Spinal cord (tissue), 10 donors: Measurements from ENCODE around the gene TM4SF1. TPM values are rescaled to one million over a fixed set of nuclear protein-coding genes. Genes with fewer than 3 reads are reported as not detected.

Experiments used
- DNase-seq, 6 donors: peaks; one replicate each; pipeline versions ENCODE4 v3.0.0 to v3.0.0-alpha.2; 2013 to 2015; ENCODE audit warnings: low spot score in 6 of 6, low read depth in 4 of 6
- H3K27ac ChIP-seq: one replicate; pipeline ENCODE4 v1.5.1; 2013; ENCODE audit warnings: low read depth, low read length, control low read depth
- H3K27me3 ChIP-seq: one replicate; pipeline ENCODE4 v1.6.1; 2013; ENCODE audit warnings: low read length; ENCODE audit not compliant: control insufficient read depth, insufficient read depth
- H3K36me3 ChIP-seq: one replicate; pipeline ENCODE4 v1.6.1; 2013; ENCODE audit warnings: low read length; ENCODE audit not compliant: control insufficient read depth, insufficient read depth
- H3K4me1 ChIP-seq: one replicate; pipeline ENCODE4 v1.6.1; 2013; ENCODE audit warnings: low read length; ENCODE audit not compliant: control insufficient read depth, insufficient read depth
- H3K4me3 ChIP-seq: one replicate; pipeline ENCODE4 v1.5.1; 2013; ENCODE audit warnings: low read depth, low read length, control low read depth
- H3K9me3 ChIP-seq: one replicate; pipeline ENCODE4 v1.6.1; 2013; ENCODE audit warnings: low read length; ENCODE audit not compliant: control insufficient read depth, insufficient read depth
- WGBS: methylation state at CpG from one replicate; pipeline ENCODE4 v1.1.5; 2013; ENCODE audit warnings: missing lambda C conversion rate; ENCODE audit not compliant: insufficient coverage; 5-methylcytosine and 5-hydroxymethylcytosine counted together
- polyA plus RNA-seq, 2 donors: library from polyadenylated mRNA; unstranded; fragments of 120-200 nt; gene quantifications; one replicate each; pipeline ENCODE4 v1.2.1, GENCODE V29; 2013; ENCODE audit not compliant: insufficient read length in 2 of 2
- total RNA-seq, 2 donors: library from RNA; depleted of rRNA in 1 of 2; stranded (reverse); fragments of 120-200 nt in 1 of 2; fragments of >200 nt in 1 of 2; gene quantifications; one replicate each; pipeline versions ENCODE4 v1.2.3 to v1.2.4, GENCODE V29; 2013 to 2014
- donor health status: healthy.

The TM4SF1 gene
- total and polyA plus RNA-seq, 4 donors, result 18.5 to 110 (median 72.9) TPM

DNA sequence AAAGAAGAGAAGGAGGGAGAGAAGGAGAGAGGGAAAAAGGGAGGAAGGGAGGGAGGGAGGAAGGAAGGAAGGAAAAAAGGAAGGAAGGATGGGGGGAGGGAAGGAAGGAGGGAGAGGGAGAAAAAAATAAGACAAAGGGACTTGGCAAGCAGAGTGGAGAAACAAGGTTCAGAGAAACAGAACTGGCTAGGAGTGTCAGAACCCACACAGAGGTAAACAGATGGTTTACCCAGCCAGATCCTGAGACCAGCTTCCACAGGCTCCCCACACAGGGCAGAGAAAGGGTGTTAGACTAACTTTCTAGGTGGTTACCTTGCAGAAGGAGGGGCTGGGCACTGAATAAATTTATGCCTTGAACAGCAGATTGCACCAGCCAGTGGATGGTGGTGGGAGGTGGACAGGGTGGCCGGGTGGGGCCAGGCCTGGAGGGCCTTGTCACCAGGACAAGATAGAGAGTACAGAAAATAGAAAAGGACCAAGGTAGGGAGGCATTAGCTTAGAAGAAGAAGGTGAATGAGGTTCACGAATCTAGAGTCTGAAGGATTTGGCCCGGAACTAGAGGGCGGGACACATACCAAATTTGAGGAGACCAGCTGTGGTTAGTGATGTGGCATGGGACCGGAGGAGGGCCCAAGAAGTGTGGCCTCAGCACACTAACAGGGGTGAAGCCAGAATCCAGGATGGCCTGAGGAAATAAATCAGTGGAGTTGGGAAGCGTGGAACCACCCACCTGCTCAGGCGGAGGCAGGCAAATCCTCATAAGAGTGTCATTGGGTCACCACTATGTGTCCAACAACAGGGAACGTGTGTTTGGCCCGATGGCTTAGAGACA lies 1.2 kb upstream of the TM4SF1 start:
- Histone ChIP-seq H3K9me3 (no peaks in the 10 kb centered on the region), H3K36me3 (no peaks in the 10 kb centered on the region), H3K4me3 (no peak overlapping the region), H3K27me3 (no peaks in the 10 kb centered on the region), H3K4me1 (peaks cover 17% of the 10 kb centered on the region), H3K27ac (peak overlapping the region; percentile 81)
- DNase-seq, result no peak
- 92% methylated on average over 9 of the region's 9 CpGs for WGBS

DNA sequence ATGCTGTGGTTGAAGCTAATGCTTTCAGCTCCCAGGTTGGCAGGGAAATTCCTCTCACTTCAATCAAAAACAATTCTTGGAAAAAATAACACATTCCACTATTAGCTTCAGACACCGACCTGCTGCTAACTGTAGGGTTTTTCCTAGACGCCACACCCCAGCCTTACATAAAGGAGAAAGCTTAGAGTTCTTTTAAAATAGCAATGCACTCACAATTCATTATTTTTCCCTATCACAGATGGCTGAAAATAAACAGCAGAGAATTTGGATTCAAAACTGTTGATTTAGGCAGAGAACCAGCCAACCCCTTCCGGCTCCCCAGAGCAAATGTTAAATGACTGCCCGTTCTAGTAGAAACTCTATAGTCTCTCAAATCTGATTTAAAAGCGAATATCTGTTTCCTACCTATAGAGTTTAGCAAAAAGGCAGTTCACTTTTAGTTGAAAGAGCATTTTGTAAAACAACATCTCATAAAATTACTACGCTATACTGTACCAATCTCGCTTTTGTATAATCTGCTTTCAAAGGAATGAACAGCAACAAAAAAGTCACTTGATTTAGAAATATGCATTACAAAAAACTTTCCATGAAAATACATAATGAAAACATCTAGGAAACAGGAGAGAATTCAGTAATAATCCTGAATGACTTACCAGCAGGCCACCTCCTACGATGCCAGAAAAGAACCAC lies 586 bp downstream of the TM4SF1 start:
- DNase-seq, result peak in 1 of 6 donors; percentile 76
- no peaks in the 10 kb centered on the region for H3K27me3 ChIP-seq

DNA sequence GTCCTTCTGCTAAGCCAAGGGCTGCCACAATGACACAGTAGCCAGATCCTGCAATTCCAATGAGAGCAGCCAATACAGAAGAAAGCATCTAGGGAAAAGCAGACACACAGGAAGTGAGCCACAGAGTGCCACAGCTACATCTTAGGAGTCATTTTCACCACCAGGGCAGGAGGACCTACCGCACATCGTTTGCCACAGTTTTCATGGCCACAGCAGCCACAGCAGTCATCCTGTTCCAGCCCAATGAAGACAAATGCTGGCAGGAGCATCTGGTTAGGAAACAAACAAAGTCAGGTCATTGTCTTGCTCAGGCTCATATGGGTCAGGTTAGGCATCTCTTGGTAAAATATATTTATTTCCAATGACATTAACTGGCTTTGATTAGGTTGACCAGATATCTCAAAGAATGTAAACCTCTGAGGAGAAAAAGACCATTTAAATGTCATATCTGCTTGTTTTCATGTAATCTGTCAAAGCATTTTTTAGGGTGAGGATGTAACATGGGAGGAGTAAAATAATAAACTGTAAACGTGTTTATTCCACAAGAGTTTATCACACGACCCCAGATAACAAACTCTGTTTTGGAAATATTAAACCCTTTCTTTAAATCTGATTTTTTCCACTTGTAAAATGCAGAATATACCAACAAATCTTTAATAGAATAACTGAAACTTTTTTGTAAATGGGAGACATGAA lies 1.8 kb downstream of the TM4SF1 start:
- Histone ChIP-seq H3K4me3 (no peak overlapping the region), H3K27me3 (no peaks in the 10 kb centered on the region), H3K9me3 (no peaks in the 10 kb centered on the region), H3K27ac (no peak overlapping the region), H3K4me1 (peaks cover 17% of the 10 kb centered on the region), H3K36me3 (no peaks in the 10 kb centered on the region)
- no peak for DNase-seq
- WGBS, result 72% methylated on average over 2 of the region's 4 CpGs

More for the DNA sequence above, 586 bp downstream of the TM4SF1 start:
- Histone ChIP-seq H3K4me1 (peaks cover 17% of the 10 kb centered on the region), H3K36me3 (no peaks in the 10 kb centered on the region), H3K27ac (peak overlapping the region; percentile 81), H3K4me3 (peak overlapping the region; percentile 36), H3K9me3 (no peaks in the 10 kb centered on the region)
- 83% methylated on average over 2 of the region's 8 CpGs for WGBS

DNA sequence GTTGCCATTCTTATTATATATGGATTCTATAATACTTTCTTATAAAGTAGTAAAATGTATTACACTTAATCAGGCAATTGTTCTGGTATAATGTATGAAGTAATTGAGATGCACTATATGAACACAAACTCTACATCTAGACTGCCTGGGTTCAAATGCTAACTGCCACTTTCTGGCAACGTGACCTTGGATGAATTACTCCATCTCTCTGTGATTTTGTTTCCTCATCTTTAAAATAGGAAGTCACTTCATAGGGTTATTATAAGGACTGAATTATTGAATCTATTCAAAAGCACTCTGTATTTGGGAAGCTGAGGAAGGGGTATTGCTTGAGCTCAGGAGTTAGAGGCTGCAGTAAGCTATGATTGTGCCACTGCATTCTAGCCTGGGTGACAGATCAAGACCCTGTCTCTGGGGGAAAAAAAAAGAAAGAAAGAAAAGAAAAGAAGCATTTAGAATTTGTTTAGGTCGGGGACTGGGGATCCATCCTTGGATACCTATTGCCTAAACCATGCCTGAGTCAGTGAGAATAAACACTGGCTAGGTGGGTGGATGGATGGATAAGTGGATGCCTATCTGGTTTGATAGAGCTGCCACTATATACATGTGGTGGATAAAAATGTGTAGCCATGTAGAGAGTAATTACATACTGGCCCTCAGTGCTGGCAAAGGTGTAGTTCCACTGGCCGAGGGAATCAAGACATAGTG lies 2.5 kb downstream of the TM4SF1 start:
- H3K36me3 ChIP-seq, result no peaks in the 10 kb centered on the region
- H3K27ac ChIP-seq, result no peak overlapping the region
- no peak overlapping the region for H3K4me3 ChIP-seq
- no peak for DNase-seq
- no peaks in the 10 kb centered on the region for H3K9me3 ChIP-seq
- H3K4me1 ChIP-seq, result peaks cover 17% of the 10 kb centered on the region
- WGBS, result 89% methylated on average over 2 of the region's 3 CpGs
- no peaks in the 10 kb centered on the region for H3K27me3 ChIP-seq

DNA sequence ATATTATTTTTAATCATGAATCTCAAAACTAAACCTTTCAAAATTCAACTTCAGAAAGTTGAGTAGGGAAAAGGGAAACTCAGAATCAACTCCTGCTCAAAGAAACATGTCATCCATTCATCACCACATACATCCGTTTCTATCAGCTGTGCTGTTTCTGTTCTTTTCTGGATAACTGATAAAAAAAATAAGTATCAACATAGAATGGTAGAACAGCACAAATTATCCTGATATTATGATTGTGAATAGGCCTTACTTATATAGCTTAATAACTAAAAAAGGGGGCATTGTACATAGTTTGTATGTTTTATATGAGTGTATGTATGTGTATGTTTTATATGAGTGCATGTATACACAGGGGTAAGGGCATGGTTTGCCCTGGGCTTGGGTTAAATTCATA lies 3.1 kb downstream of the TM4SF1 start:
- Histone ChIP-seq H3K9me3 (no peaks in the 10 kb centered on the region), H3K4me3 (no peak overlapping the region), H3K36me3 (no peaks in the 10 kb centered on the region), H3K4me1 (peaks cover 17% of the 10 kb centered on the region), H3K27me3 (no peaks in the 10 kb centered on the region), H3K27ac (no peak overlapping the region)
- WGBS, result no CpG with 5 or more reads among the region's 1 CpG
- DNase-seq, result no peak

DNA sequence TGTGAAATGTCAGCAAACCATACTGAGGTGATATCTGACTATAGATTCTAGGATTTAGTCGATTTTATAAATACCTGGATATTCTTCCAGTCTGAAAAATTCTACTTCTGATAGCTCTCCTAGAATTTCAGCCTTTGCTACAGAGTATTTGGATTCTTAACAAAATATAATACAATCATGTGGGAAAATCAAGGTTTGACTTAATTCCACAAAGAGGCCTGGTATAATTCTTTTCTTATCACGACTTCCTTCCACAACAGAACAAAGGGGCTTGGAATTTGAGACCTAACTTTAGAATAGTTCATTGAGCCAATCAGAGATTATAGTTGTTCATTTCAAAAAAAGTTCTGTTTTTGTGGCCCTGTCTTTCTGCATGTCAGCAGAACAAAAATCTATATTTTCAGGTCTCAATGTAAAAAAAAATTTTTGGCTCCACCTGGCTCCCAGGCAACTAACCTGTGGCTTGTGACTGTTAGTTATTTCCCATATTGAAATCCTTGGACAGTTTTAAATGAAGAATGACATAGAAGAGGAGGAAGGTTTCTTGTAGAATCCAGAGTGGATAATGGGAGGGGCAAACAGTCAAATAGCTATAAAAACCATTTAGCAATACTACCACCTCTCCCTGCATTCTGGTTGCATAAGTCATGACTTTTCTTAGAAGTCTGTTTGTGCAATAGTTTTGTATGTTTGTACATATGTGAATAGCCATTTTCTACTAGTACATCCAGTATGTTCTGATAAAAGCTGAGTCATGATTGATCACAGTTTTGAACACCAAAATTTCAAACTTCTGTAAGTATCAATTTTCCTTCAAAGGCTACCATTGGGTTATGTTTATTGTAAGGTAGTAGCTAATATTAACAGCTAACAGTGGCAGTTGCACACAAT lies 4.0 kb downstream of the TM4SF1 start:
- DNase-seq, result no peak
- H3K4me3 ChIP-seq, result no peak overlapping the region
- H3K36me3 ChIP-seq, result no peaks in the 10 kb centered on the region
- no peaks in the 10 kb centered on the region for H3K27me3 ChIP-seq
- no CpG with 5 or more reads among the region's 2 CpGs for WGBS
- H3K4me1 ChIP-seq, result peaks cover 12% of the 10 kb centered on the region
- H3K27ac ChIP-seq, result no peak overlapping the region
- no peaks in the 10 kb centered on the region for H3K9me3 ChIP-seq

DNA sequence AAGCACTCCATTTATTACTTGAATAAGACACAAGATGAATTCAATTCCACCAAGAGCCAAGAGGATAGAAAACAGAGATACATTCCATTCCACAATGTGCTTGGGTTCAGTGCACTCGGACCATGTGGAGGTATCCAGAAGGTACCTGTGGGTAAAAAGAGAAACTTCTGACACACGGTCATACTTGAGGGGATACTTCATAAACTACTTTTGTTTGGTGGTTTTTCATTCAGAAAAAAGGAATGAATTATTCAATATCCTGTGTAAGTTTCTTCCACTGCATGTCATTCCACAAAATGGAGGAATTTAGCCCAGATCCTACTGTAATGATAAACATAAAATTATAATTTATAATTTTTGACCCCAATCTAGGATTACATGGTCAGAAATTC lies 5.7 kb downstream of the TM4SF1 start:
- WGBS, result no CpG with 5 or more reads among the region's 2 CpGs
- no peaks in the 10 kb centered on the region for H3K27me3 ChIP-seq

DNA sequence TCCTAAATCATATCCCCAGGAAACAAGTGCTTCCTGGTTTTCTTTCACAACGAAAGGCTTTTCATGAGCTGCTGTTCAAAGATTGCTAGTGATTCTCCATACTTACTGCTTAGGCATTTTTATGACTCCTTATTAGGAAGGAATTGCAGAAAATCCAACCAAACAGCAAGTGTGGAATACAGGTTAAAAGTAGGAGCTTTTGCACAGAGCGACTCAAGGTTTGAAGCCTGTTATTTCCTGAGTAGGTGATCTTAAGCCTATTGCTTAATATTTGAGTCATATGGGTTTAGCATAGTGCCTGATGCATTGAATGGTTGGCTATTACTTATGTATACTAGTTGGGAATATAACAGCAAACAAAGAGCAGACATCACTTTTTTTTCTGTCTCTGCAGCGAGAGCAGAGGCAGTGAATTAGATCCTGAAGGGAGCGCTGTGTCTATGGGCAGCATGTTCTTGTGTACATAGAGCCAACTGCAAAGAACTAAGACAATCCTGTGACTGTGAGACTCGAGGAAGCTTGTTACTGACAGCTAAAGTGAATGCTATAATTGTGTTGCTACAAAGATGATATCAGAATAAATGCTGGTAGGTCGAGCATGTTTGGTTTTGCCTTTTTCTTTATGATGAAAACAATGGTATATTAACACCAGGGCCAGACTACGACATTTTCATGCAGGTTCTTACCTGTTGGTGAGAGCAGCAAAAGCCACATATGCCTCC lies 6.3 kb downstream of the TM4SF1 start:
- H3K9me3 ChIP-seq, result no peaks in the 10 kb centered on the region
- WGBS, result 78% methylated on average over 3 of the region's 7 CpGs
- peak in 1 of 6 donors; percentile 32 for DNase-seq
- no peaks in the 10 kb centered on the region for H3K4me1 ChIP-seq
- no peaks in the 10 kb centered on the region for H3K27me3 ChIP-seq
- no peak overlapping the region for H3K4me3 ChIP-seq
- peak overlapping the region; percentile 45 for H3K27ac ChIP-seq
- H3K36me3 ChIP-seq, result no peaks in the 10 kb centered on the region

More for the DNA sequence above, 5.7 kb downstream of the TM4SF1 start:
- Histone ChIP-seq H3K36me3 (no peaks in the 10 kb centered on the region), H3K27ac (peak overlapping the region; percentile 45), H3K4me1 (no peaks in the 10 kb centered on the region), H3K9me3 (no peaks in the 10 kb centered on the region), H3K4me3 (no peak overlapping the region)
- no peak for DNase-seq
